NCI-H1417 (cell line): Measurements from ENCODE around the gene SPATA7.
A peak's percentile ranks its signal among the peaks of the same experiment; 100 is the strongest.
"Not testable (repeated sequence)": the region's sequence is repeated elsewhere in the genome, so short reads cannot be mapped to it uniquely, and the experiment has no call there.

Source experiments
- DNase-seq, 3 experiments: peaks; one replicate each; lab custom pipeline; 2025; lab: John Stamatoyannopoulos, UW

The SPATA7 gene, protein sequence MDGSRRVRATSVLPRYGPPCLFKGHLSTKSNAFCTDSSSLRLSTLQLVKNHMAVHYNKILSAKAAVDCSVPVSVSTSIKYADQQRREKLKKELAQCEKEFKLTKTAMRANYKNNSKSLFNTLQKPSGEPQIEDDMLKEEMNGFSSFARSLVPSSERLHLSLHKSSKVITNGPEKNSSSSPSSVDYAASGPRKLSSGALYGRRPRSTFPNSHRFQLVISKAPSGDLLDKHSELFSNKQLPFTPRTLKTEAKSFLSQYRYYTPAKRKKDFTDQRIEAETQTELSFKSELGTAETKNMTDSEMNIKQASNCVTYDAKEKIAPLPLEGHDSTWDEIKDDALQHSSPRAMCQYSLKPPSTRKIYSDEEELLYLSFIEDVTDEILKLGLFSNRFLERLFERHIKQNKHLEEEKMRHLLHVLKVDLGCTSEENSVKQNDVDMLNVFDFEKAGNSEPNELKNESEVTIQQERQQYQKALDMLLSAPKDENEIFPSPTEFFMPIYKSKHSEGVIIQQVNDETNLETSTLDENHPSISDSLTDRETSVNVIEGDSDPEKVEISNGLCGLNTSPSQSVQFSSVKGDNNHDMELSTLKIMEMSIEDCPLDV

DNA sequence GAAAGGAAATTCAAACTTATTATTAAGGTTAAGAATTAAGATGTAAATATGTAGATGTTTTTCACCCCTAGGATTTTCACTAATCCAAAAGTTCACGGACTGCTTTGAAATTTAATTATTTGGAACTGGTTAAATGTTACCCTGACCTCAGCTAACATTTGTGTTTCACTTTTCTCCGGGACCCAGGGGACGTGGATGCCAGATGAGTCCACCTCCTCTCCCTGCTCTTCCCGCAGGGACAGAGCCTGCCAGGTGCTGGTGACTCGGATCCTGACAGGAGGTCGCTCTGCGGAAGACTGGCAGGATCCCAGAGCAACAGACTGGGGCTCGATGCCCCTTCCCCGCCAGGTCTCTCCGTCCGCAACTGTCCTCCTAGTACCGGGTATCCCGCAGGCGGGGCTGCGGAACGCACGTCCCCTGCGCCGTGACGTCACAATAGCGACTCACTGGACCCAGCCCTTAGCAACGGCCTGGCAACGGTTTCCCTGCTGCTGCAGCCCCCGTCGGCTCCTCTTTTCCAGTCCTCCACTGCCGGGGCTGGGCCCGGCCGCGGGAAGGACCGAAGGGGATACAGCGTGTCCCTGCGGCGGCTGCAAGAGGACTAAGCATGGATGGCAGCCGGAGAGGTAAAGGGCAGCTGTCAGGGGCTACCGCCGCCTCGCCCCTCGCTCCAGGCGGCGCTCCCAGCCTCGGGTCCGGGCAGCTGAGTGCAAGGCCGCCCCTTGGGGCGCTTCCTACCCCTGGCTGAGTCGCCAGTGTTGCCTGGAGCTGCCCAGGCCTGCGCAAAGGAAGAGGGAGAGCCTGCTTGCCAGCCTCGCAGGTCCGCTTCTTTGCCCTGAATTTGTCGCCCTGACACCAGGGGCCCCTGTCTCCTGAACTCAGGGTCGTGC, at the start of gene SPATA7:
Gene SPATA7 (plus strand): TSS at position 446 of the 890 bp plus-strand sequence. CDS start 162 bp downstream, at position 608.
- peak; percentile 98 to 99 (median 98) for DNase-seq

DNA sequence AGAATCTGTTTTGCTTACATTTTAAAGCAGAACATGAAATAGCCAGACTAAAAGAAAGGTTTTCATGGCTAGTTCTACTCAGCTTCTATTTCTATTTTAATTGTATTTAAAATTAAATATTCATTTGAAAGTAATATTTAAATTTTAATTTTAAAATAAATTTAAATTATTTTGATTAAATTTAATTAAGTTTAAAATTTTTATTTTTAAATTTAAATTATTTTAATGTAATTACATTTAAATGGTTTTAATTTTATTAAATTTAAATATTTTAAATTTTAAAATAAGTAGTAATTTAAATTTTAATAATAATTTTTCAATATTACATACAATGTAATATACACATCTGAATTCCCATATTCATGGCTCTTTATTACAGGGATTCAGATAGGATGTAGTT, 45.1 kb upstream of the SPATA7 start:
- DNase-seq: no peak

DNA sequence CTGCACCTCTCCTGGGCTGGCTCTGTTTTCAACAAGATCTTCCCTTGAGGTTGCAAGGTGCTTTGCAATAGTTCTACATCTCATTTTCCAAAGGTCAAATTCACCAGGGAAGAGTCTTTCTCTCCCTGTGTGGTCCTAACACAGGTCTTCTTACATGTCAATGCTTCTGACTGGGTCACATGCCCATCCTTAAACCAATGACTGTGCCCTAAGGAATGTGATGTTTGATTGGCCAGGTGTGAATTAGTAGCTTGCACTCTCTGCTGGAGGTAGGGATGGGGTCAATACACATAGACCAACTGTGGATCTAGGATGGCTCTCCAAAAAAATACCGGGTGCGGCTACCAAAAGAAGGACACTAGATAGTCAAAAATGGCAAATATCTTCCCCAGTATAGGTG, 42.5 kb upstream of the SPATA7 start:
- no peak for DNase-seq

GRCh38 chr14:88346048-88346639, 39.3 kb upstream of the SPATA7 start:
- DNase-seq: peak in 1 of 3 experiments; percentile 30

- DNase-seq: peak in 1 of 3 experiments; percentile 36
Measured at GRCh38 chr14:88348546-88348945, 36.9 kb upstream of the SPATA7 start.

- DNase-seq: peak in 2 of 3 experiments; percentile 54 to 95
Measured at GRCh38 chr14:88351966-88352691, 33.3 kb upstream of the SPATA7 start.

DNA sequence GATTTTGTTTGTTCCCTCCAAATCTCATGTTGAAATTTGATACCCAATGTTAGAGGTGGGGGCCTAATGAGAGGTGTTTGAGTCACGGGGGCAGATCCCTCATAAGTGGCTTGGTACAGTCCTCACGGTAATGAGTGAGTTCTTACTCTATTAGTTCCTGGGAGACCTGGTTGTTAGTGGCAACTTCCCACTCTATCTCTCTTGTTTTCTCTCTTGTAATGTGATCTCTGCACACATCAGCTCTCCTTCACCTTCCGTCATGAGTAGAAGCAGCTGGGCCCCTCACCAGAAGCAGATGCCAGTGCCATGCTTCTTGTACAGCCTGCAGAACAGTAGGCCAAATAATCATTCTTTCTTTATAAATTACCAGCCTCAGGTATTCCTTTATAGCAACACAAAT, 32.8 kb upstream of the SPATA7 start:
- peak in 2 of 3 experiments; percentile 91 to 92 for DNase-seq

DNA sequence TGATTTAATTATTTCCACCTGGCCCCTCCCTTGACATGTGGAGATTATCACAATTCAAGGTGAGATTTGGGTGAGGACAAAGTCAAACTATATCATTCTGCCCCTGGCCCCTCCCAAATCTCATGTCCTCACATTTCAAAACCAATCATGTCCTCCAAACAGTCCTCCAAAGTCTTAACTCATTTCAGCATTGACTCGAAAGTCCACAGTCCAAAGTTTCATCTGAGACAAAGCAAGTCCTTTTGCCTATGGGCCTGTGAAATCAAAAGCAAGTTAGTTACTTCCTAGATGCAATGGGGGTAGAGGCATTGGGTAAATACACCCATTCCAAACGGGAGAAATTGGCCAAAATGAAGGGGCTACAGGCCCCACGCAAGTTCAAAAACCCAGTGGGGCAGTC, 31.1 kb upstream of the SPATA7 start:
- no peak for DNase-seq

DNA sequence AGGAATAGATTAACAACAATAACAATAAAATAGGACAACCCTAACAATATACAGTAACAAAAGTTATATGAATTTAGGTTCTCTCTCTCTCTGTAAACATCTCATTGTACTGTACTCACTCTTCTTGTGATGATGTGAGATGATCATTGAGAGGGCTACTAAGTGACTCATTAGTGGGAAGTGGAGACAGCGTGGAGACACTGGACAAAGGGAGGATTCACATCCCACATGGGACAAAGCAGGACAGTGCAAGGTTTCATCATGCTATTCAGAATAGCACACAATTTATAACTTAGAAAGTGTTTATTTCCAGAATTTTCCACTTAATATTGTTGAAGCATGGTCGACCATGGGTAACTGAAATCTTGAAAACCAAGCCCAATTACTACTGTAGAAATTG, 26.0 kb upstream of the SPATA7 start:
- DNase-seq: no peak

DNA sequence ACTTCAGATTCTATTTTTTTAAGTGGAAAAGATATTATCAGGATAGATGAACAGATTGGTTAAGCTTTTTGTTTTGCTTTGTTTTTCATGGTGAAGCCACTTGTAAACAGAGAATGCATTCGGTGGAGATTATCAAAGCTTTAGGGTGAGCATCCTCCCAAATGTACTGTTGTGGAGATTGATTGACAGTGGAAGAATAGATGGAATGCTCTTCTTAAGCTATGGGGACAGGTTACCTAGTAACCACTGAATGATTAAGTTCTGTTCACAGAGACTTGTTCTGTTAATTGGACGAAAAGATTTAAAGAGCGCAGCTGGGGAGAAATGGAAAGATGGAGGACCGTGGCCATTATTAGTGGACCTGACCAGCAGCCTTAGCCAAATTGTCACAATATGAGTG, 21.8 kb upstream of the SPATA7 start:
- DNase-seq: peak in 1 of 3 experiments; percentile 38

- no peak for DNase-seq
Measured at GRCh38 chr14:88364710-88365413, 20.6 kb upstream of the SPATA7 start.

DNA sequence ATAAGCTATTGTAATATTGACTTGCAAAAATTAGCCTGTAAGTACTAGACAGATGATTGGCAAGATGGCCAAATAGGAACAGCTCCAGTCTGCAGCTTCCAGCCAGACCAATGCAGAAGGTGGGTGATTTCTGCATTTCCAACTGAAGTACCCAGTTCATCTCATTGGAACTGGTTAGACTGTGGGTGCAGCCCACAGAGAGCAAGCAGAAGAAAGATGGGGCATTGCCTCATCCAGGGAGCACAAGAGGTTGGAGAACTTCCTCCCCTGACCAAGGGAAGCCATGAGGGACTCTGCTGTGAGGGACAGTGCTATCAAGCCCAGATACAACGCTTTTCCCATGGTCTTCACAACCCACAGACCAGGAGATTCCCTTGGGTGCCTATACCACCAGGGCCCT, 16.0 kb upstream of the SPATA7 start:
- DNase-seq: no peak

DNA sequence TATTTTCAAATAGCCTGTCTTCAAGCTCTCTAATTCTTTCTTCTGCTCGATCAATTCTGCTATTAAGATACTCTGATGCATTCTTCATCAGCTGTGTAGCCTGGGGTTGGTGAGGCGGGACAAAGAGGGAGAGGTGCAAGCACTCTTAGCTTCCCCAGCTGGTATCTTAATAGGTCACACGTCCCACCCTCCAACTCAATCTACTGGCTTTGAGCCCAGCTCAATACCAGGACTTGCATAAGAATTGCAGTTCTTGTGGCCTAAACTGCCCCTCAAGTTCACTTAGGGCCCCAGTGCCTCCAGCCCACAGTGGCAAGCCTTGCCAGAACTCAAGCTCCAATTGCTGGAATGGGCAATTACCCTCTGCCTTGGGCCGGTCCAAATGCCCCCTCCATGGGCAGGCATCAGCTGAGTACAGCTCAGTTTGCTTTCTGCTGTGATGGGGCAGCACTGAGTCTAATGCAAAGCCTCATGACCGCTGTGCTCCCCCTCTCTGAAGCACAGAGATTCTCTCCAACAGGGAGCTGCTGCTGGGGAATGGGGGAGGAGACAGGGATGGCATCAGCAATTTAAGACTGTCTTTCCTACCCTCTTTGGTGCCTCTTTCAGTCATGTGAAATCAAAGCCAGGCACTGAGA, 5.6 kb upstream of the SPATA7 start:
- DNase-seq: no peak

GRCh38 chr14:88380405-88380804, 5.1 kb upstream of the SPATA7 start:
- DNase-seq: peak in 2 of 3 experiments; percentile 52 to 61

- DNase-seq: not testable (repeated sequence)
Measured at GRCh38 chr14:88381634-88382033, 3.8 kb upstream of the SPATA7 start.

DNA sequence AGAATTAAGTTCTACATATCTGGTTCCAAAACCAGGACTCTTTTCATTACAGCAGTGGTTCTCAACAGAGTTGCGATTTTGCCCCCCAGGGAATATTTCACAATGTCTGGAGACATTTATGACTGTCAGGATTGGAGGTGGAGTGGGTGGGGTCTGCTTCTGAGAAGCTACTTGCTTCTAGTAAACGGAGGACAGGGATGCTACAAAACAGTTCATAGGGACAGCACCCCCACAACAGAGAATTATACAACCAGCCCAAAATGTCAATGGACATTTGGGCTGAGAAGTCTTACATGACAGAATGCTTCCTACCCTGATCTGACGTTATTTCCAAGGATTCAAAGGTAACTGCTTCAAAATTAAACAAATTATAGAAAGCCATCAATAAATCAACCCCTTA, 739 bp upstream of the SPATA7 start:
- peak in 2 of 3 experiments; percentile 12 to 64 for DNase-seq

DNA sequence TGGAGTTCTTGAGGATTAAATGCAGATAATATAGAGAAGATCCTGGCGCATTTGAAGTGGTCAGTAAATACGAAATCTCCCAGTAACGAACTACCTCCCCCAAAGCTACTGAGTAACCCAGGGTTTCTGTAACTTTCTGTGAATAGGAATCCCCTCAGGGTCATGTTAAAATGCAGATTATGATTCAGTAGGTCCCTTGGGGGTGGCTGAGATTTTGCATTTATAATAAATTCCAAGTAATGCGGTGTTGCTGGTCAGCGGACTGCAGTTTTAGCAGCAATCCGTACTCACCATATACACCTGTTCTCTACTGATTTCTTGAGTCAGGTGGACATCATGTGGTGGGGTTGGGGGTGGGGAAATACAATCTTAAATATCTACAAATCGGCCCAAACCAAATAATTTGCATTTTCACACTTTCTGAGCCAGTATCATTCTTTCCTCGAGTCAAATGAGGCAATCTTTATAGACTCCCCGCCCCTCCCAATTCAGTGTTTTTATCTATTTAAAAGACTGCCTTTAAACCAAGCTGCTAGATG, 868 bp downstream of the SPATA7 start:
- no peak for DNase-seq

- no peak for DNase-seq
Measured at GRCh38 chr14:88388741-88389282, 3.4 kb downstream of the SPATA7 start.

DNA sequence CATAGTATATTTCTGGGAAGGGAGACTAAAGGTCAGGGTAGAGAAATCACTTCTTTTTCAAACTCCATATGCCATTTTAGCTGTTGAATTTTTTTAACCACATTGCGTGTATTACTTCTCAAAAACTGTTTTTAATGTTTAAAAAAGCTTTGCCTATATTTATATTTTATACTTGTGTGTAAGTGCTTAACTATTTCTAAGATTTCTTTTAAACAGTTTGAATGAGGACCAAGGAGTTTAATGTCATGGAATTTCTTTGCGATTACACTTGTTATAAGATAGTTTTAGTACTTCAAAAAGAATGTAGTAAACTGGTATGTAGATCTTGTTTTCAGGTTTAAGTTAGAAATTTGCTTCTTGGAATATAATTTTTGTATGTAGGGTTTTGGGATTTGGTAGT, 7.2 kb downstream of the SPATA7 start:
- DNase-seq: no peak

DNA sequence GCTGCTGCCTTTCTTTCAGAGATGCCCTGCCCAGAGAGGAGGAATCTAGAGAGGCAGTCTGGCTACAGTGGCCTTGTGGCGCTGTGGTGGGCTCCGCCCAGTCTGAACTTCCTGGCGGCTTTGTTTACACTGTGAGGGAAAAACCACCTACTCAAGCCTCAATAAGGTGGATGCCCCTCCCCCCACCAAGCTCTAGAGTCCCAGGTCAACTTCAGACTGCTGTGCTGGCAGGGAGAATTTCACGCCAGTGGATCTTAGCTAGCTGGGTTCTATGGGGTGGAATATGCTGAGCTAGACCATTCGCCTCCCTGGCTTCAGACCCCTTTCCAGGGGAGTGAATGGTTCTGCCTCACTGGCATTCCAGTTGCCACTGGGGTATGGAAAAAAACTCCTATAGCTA, 25.6 kb downstream of the SPATA7 start:
- DNase-seq: no peak
